HepG2 (cell line): ENCODE results near the gene RECK. TPM values are rescaled to one million over a fixed set of nuclear protein-coding genes. Genes with fewer than 3 reads are reported as not detected.

Experiments
- ATAC-seq: fragments of 200-7000 bp; cut with Tn5 transposase; 3 replicates; pipeline ENCODE4 v1.9.1; 2020; ENCODE audit warnings: mild to moderate bottlenecking, moderate library complexity
- BruUV-seq: library from RNA; stranded (reverse); fragments of 400-500 nt; replicated peaks from 2 replicates; lab custom pipeline; 2021; lab: Mats Ljungman, UMichigan
- CTCF ChIA-PET: fragments of 300-600 bp; formaldehyde crosslinking; extraction: SDS; loops from one replicate; lab custom pipeline; 2021; ENCODE audit warnings: low total read pairs, inconsistent platforms, low intra/inter-chr PET ratio; lab: Yijun Ruan, JAX
- POLR2A ChIA-PET: fragments of 350-600 bp; sonication (Branson Sonifier 250); formaldehyde crosslinking; loops from one replicate; lab custom pipeline; 2020; ENCODE audit warnings: antibody characterized with exemption, inconsistent platforms; lab: Yijun Ruan, JAX
- DNase-seq: peaks from one replicate; pipeline ENCODE4 v3.0.0-alpha.2; 2015; ENCODE audit warnings: low spot score
- FAIRE-seq: peaks from 3 replicates; lab custom pipeline; 2011; peaks lifted over from hg19 to GRCh38; lab: Jason Lieb, UNC
- H2AFZ ChIP-seq: one replicate; pipeline ENCODE4 v1.6.1; 2011; ENCODE audit warnings: low read length, inconsistent platforms
- H3K27ac ChIP-seq: fragments of 300-600 bp; 3 replicates; pipeline ENCODE4 v1.8.0; 2011; ENCODE audit warnings: mixed run types, mild to moderate bottlenecking, mixed read lengths, low read length, inconsistent platforms; ENCODE audit not compliant: insufficient read depth; ENCODE audit errors: extremely low read length
- H3K27me3 ChIP-seq, 2 experiments: fragments of 200-600 bp in 1 of 2; 2 replicates in 1 of 2; 3 replicates in 1 of 2; pipeline versions ENCODE4 v1.6.0 to v1.8.0; 2011; ENCODE audit warnings: low read length in 2 of 2, mild to moderate bottlenecking in 2 of 2, moderate library complexity in 2 of 2, inconsistent platforms in 1 of 2; ENCODE audit not compliant: insufficient read depth in 2 of 2, control insufficient read depth in 1 of 2
- H3K36me3 ChIP-seq, 2 experiments: fragments of 200-600 bp in 1 of 2; replicated peaks in 1 of 2; 2 replicates in 1 of 2; 3 replicates in 1 of 2; pipeline versions ENCODE4 v1.5.1 to v1.8.0; 2011; ENCODE audit warnings: low read length in 2 of 2, inconsistent platforms in 1 of 2; ENCODE audit not compliant: insufficient read depth in 2 of 2, control insufficient read depth in 1 of 2
- H3K4me1 ChIP-seq: 2 replicates; pipeline ENCODE4 v1.5.1; 2012; ENCODE audit warnings: low read length, inconsistent platforms; ENCODE audit not compliant: insufficient read depth
- H3K4me2 ChIP-seq: 2 replicates; pipeline ENCODE4 v1.6.0; 2011; ENCODE audit warnings: low read depth, low read length, inconsistent platforms
- H3K4me3 ChIP-seq, 3 experiments: fragments of 200-600 bp in 1 of 3; sonication (generic), shearing (Covaris generic) in 1 of 3; replicated peaks in 1 of 3; 2 replicates each; pipeline ENCODE4 v1.5.1; 2011 to 2016; ENCODE audit warnings: low read length in 3 of 3, inconsistent platforms in 2 of 3, low read depth in 2 of 3, mild to moderate bottlenecking in 2 of 3, control low read depth in 1 of 3, mixed read lengths in 1 of 3; ENCODE audit not compliant: insufficient read depth in 1 of 3
- H3K79me2 ChIP-seq: one replicate; pipeline ENCODE4 v1.6.1; 2011; ENCODE audit warnings: low read length, inconsistent platforms; ENCODE audit not compliant: insufficient read depth
- H3K9ac ChIP-seq: 2 replicates; pipeline ENCODE4 v1.6.0; 2011; ENCODE audit warnings: mild to moderate bottlenecking, low read depth, low read length, inconsistent platforms; ENCODE audit not compliant: insufficient read depth
- H3K9me3 ChIP-seq: 2 replicates; pipeline ENCODE4 v1.5.1; 2012; ENCODE audit warnings: mild to moderate bottlenecking, low read length
- H4K20me1 ChIP-seq: 2 replicates; pipeline ENCODE4 v1.6.0; 2011; ENCODE audit warnings: inconsistent platforms, mild to moderate bottlenecking, low read length, moderate library complexity; ENCODE audit not compliant: insufficient read depth
- ETV5 ChIP-seq: IDR thresholded peaks from 2 replicates; pipeline ENCODE4 v1.6.1; 2018; ENCODE audit warnings: missing biosample characterization, missing genetic modification reagents, inconsistent platforms, borderline replicate concordance
- SKI ChIP-seq: fragments of 450-650 bp; IDR thresholded peaks from one replicate; pipeline ENCODE4 v1.6.1; 2018; ENCODE audit warnings: mild to moderate bottlenecking; ENCODE audit not compliant: partially characterized antibody
- ZNF503 ChIP-seq: sonication (generic); formaldehyde crosslinking; IDR thresholded peaks from 2 replicates; pipeline ENCODE4 v1.4.0; 2020; ENCODE audit warnings: missing genetic modification reagents
- ZNF570 ChIP-seq: sonication (generic); formaldehyde crosslinking; IDR thresholded peaks from 2 replicates; pipeline ENCODE4 v1.4.0; 2020; ENCODE audit warnings: mild to moderate bottlenecking, missing genetic modification reagents, borderline replicate concordance
- ZNF614 ChIP-seq: IDR thresholded peaks from 2 replicates; pipeline ENCODE4 v1.6.1; 2018; ENCODE audit warnings: missing biosample characterization, missing genetic modification reagents, inconsistent platforms, borderline replicate concordance
- ZNF646 ChIP-seq: sonication (generic); formaldehyde crosslinking; IDR thresholded peaks from 2 replicates; pipeline ENCODE4 v1.9.0; 2021; ENCODE audit warnings: mild to moderate bottlenecking, missing genetic modification reagents
- ZNF772 ChIP-seq: sonication (generic); formaldehyde crosslinking; IDR thresholded peaks from 2 replicates; pipeline ENCODE4 v1.5.0; 2020; ENCODE audit warnings: mild to moderate bottlenecking, missing genetic modification reagents
- WGBS: methylation state at CpG from one replicate; pipeline ENCODE4 v1.1.6; 2017; ENCODE audit warnings: low lambda C conversion rate; 5-methylcytosine and 5-hydroxymethylcytosine counted together
- in situ Hi-C: cut with HindIII; loops from 2 replicates; pipeline ENCODE4 v1.10.0; 2017; ENCODE audit warnings: low pct_unique_long_range_greater_than_20kb; ENCODE audit not compliant: extremely low pct_ligation_motif_present
- intact Hi-C: fragments of 100-400 bp; cut with micrococcal nuclease; formaldehyde crosslinking; loops from one replicate; pipeline ENCODE4 v1.10.0; 2022; ENCODE audit not compliant: unreplicated experiment
- polyA plus RNA-seq, 8 experiments: library from polyadenylated mRNA; depleted of rRNA in 3 of 8; stranded (reverse) in 7 of 8; unstranded in 1 of 8; fragments of >200 nt; fragmentation: Illumina TruSeq in 4 of 8; extraction: Trizol in 4 of 8; gene quantifications; 2 replicates each; pipeline versions ENCODE4 v1.2.1 to v1.2.3, GENCODE V29; 2011 to 2016; ENCODE audit warnings: low read depth in 4 of 8, missing spikeins in 1 of 8, mixed read lengths in 1 of 8; ENCODE audit not compliant: insufficient read depth in 1 of 8
- total RNA-seq, 5 experiments: library from RNA; depleted of rRNA; stranded (reverse); fragments of >200 nt; fragmentation: Illumina TruSeq; extraction: Trizol; gene quantifications; 2 replicates each; pipeline ENCODE4 v1.2.3, GENCODE V29; 2016; ENCODE audit warnings: low read depth in 1 of 5
- TF ChIP-seq, protein P1 (sequence below): IDR thresholded peaks from 2 replicates; pipeline ENCODE4 v1.6.1; 2016; ENCODE audit warnings: control low read depth
- TF ChIP-seq, protein P2 (sequence below): sonication (generic); formaldehyde crosslinking; IDR thresholded peaks from 2 replicates; pipeline ENCODE4 v1.4.0; 2020; ENCODE audit warnings: missing genetic modification reagents
- TF ChIP-seq, protein P3 (sequence below): sonication (generic); IDR thresholded peaks from 2 replicates; pipeline ENCODE4 v1.6.1; 2016; ENCODE audit warnings: low read depth, borderline replicate concordance

RECK gene
- total and polyA plus RNA-seq, 2 of the 13 experiments (the other 11 are each of a cell fraction or from before 2014, with no cell fraction given), result 3.1 to 4.8 TPM

DNA sequence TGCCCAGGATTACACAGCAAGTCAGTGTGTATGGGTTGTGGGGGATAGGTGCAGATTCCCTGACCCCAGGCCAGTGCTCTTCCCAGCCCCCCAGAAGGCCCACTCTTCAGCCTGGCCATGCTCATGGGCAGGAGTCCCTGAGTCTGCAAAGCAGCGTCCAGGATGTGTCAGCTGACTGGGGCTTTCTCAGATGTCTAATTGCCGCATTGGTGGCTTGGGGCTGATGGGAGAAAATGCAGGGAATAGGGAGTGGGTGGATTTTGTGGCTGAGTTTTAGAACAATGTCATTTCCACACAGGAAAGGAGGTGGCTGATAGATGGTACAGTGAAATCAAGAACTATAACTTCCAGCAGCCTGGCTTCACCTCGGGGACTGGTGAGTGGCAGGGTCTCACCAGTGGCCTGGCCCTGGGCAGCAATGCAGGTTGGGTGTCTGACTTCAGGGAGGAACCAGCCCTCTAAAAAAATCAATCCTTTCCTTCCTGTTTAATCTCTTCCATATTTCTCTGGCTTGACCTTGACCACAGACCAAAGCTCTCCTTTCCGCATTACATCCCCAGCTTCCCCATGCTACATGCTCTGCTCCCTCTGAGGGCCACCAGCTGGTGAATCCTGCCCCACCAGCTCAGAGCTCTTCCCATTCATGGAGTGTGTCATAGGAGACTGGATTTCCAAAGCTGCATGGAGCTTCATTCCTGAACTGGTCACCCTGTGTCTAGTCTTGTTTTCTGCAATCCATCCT lies 114.0 kb downstream of the RECK start:
- ChIA-PET CTCF (no interaction called here), POLR2A (interaction anchor here (1.0 to 1.3 kb wide), 2 partner anchors 13 to 40 kb away, joined by 3 to 6 read pairs; partner anchors contain the start of gene CLTA)
- 5% methylated on average over 3 of the region's 4 CpGs for WGBS
- no peaks in the 10 kb centered on the region for H4K20me1 ChIP-seq
- H3K27ac ChIP-seq, result no peak overlapping the region
- FAIRE-seq, result no peak
- peak overlapping the region; percentile 37; the same call in 1 of the 2 replicates for H3K4me2 ChIP-seq
- no peak overlapping the region for H3K9ac ChIP-seq
- H3K4me3 ChIP-seq, result no peak overlapping the region
- intact Hi-C loops (no loop called here), in situ Hi-C loops (no loop called here)
- peaks cover 31% of the 10 kb centered on the region for H3K4me1 ChIP-seq
- DNase-seq, result peak; percentile 29
- no peak overlapping the region for H2AFZ ChIP-seq
- no peaks in the 10 kb centered on the region for H3K79me2 ChIP-seq
- no peaks in the 10 kb centered on the region for H3K36me3 ChIP-seq
- no TSS peak for BruUV-seq
- peaks cover 3 to 5% of the 10 kb centered on the region in 2 experiments; a peak in 2 of 5 replicates for H3K27me3 ChIP-seq
- ATAC-seq, result peak; percentile 80
- H3K9me3 ChIP-seq, result peaks cover 6% of the 10 kb centered on the region; the same call in 1 of the 2 replicates
- TF ChIP-seq ETV5 (CRISPR knock-in tag) (peak; percentile 88; the same call in 1 of the 2 replicates), ZNF614 (CRISPR knock-in tag) (peak; percentile 41; the same call in 1 of the 2 replicates), ZNF646 (no peak), SKI (no peak), ZNF772 (CRISPR knock-in tag) (no peak), ZNF503 (no peak), ZNF570 (no peak)
- TF ChIP-seq, protein P1, sequence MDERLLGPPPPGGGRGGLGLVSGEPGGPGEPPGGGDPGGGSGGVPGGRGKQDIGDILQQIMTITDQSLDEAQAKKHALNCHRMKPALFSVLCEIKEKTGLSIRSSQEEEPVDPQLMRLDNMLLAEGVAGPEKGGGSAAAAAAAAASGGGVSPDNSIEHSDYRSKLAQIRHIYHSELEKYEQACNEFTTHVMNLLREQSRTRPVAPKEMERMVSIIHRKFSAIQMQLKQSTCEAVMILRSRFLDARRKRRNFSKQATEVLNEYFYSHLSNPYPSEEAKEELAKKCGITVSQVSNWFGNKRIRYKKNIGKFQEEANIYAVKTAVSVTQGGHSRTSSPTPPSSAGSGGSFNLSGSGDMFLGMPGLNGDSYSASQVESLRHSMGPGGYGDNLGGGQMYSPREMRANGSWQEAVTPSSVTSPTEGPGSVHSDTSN (CRISPR knock-in tag), result no peak
- TF ChIP-seq, protein P2, sequence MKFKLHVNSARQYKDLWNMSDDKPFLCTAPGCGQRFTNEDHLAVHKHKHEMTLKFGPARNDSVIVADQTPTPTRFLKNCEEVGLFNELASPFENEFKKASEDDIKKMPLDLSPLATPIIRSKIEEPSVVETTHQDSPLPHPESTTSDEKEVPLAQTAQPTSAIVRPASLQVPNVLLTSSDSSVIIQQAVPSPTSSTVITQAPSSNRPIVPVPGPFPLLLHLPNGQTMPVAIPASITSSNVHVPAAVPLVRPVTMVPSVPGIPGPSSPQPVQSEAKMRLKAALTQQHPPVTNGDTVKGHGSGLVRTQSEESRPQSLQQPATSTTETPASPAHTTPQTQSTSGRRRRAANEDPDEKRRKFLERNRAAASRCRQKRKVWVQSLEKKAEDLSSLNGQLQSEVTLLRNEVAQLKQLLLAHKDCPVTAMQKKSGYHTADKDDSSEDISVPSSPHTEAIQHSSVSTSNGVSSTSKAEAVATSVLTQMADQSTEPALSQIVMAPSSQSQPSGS (CRISPR knock-in tag), result no peak
- TF ChIP-seq, protein P3, sequence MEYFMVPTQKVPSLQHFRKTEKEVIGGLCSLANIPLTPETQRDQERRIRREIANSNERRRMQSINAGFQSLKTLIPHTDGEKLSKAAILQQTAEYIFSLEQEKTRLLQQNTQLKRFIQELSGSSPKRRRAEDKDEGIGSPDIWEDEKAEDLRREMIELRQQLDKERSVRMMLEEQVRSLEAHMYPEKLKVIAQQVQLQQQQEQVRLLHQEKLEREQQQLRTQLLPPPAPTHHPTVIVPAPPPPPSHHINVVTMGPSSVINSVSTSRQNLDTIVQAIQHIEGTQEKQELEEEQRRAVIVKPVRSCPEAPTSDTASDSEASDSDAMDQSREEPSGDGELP, result peak; percentile 55; the same call in 1 of the 2 replicates
